Activated CD8-positive, alpha-beta T cell treated with anti-CD3 and anti-CD28 coated beads, Interleukin-2, amount 10 ng/mL, durations not matched to agents 7 days and 5 days (primary cell): ENCODE results near the gene MACROH2A2. TPM values are rescaled to one million over a fixed set of nuclear protein-coding genes. Genes with fewer than 3 reads are reported as not detected.

Experiments
- total RNA-seq, 2 experiments: library from RNA; stranded (reverse); gene quantifications; one replicate each; pipeline ENCODE4 v1.2.3, GENCODE V29; 2021

The MACROH2A2 gene
- total RNA-seq, 2 experiments from 2014 or later, result 6.2 to 7.4 TPM

Other genes with a start within 250 kb of the MACROH2A2 start
- gene AIFM2, start 80.0 kb downstream of the MACROH2A2 start, total RNA-seq, result 1 to 10 TPM; 7.2 to 7.5 TPM
- 10 to 100 TPM; 12.0 to 13.4 TPM for gene TYSND1, start 93.9 kb downstream of the MACROH2A2 start, total RNA-seq
- 100 to 1,000 TPM; 157 to 160 TPM for gene SAR1A, start 117.7 kb downstream of the MACROH2A2 start, total RNA-seq
- gene PPA1, start 180.6 kb downstream of the MACROH2A2 start, total RNA-seq, result 100 to 1,000 TPM; 175 TPM
- not detected for gene NPFFR1, start 231.2 kb downstream of the MACROH2A2 start, total RNA-seq